Skin epidermis (tissue), 12 donors: ENCODE measurements around the gene TIGD3.
A peak's percentile ranks its signal among the peaks of the same experiment; 100 is the strongest.

Experiments
- H3K27ac ChIP-seq, 21 experiments: fragments of 200-600 bp; sonication (generic) in 11 of 21; one replicate each; pipeline ENCODE4 v1.5.0; 2020; ENCODE audit warnings: mild to moderate bottlenecking in 3 of 21, inconsistent platforms in 2 of 21, moderate library complexity in 2 of 21
- H3K4me3 ChIP-seq, 7 experiments: fragments of 200-600 bp; sonication (generic) in 2 of 7; one replicate each; pipeline ENCODE4 v1.5.0; 2020; ENCODE audit warnings: inconsistent platforms in 2 of 7, mild to moderate bottlenecking in 2 of 7, moderate library complexity in 1 of 7

The TIGD3 gene, protein sequence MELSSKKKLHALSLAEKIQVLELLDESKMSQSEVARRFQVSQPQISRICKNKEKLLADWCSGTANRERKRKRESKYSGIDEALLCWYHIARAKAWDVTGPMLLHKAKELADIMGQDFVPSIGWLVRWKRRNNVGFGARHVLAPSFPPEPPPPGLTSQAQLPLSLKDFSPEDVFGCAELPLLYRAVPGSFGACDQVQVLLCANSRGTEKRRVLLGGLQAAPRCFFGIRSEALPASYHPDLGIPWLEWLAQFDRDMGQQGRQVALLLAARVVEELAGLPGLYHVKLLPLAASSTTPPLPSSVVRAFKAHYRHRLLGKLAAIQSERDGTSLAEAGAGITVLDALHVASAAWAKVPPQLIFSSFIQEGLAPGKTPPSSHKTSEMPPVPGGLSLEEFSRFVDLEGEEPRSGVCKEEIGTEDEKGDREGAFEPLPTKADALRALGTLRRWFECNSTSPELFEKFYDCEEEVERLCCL

DNA sequence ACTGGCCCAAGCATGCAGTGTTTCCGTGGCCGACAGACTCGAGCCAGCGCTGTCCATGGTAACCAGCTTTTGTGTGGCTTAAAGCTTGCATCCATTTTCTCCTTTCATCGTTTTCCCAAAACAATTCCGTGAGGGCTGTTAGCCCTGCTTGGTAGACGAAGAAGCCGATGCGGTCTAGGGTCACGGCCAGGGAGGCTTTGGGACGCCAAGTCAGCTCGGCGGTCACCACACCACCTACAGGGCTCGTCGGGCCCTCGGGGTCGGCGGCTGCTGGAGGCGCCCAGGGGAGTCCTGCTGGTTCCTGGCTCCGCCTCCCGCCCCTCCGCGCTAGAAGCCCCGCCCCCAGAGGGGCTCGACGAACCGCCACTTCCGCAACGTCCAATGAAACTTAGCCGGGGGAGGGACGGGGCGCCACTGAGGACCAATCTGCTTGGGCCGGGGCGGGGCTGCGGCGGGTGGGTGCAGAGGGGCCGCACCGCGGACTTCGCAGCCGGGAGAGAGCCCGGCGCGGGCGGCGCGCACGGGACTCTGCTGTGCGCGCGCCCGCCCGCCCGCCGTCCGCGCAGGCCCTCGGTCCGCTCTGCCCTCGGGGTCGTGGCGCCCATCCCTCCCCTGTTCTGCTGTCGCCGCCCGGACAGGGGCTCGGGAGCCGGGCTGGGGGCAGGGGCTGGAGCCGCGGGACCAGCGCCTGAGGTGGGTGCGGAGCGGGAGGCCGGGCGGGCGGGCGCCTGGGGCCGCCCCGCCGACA, at the start of gene TIGD3:
TIGD3 (plus strand) TSS at position 487 of the 748 bp plus-strand sequence. CDS start 1,058 bp downstream, outside the sequence.
- Histone ChIP-seq H3K27ac (peak within 1 kb of the TSS in 15 of 21 experiments; percentile 4 to 75 (median 45)), H3K4me3 (peak within 1 kb of the TSS; percentile 54 to 79 (median 65))

DNA sequence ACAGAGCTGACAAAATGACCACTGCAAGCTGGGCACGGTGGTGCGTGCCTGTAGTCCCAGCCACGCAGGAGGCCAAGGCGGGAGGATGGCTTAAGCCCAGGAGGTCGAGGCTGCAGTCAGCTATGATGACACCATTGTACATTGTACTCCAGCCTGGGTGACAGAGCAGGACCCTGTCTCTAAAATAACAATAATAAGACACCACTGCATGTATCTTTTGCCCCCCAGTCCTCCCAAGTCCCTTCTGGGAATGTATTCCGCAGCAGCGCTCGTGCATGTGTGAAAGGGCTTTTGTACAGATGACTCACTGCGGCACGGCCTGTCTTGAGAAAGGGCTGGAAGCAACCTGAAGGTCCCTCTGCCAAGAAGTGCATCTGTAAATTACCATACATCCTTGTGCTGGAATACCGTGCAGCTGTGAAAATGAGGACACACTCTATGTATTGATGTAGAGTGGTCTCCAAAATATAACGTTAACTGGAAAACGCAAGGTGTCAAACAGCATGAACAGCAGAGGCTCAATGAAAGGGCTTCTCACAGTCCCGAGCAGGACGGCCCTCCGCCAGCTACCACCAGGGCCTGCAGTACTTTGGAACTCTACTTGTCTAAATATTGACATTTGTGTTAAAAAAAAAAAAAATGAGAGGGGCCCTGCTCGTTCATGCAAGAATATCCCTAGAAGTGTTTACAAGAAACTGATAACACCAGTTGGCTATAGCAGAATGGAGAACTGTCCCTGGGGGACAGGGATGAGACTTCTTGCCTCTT, 48.9 kb upstream of the TIGD3 start:
- Histone ChIP-seq H3K27ac (no peak overlapping the region), H3K4me3 (no peak overlapping the region)

DNA sequence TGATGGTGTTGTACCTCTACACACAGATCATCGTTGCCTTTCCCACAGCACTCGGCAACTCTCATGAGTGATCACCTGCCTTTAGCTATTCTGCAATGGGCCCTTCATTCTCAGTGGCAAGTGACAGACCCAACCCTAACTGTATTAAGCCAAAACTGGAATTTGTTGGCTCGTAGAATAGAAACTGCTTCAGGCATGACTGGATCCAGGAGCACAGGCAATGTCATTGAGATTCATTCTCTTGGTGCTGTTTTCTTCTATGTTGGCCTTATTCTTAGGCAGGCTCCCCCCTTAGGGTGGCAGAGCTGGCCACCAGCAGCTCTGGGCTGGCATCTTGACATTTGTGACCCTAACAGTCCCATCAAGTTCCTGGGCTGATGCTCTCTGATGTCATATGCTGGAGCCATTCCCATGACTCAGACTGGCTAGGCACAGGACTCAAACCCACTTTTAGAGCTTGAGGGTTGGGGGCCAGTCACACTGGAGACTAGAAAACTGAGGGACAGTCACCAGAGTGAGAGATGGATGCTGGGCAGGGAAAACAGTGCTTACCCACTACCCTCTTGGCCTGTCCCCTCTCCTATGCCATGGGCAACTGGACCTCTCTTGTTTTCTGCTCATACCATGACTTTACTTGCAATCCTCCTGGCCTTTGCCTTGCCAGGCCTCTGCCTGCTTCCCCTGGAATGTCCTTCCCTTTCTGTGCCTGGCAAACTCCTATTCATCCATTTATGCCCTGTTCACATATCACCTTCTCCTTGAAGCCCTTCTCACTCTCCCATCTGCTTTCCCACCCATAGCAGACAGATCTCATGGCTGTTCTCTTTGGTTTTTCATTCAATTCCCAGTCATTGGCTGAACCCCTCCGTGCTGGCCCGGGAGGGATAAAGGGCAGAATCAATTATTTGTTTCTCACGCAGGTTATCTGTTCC, 47.0 kb upstream of the TIGD3 start:
- Histone ChIP-seq H3K4me3 (no peak overlapping the region), H3K27ac (peak overlapping the region in 12 of 21 experiments; percentile 14 to 81 (median 53))

DNA sequence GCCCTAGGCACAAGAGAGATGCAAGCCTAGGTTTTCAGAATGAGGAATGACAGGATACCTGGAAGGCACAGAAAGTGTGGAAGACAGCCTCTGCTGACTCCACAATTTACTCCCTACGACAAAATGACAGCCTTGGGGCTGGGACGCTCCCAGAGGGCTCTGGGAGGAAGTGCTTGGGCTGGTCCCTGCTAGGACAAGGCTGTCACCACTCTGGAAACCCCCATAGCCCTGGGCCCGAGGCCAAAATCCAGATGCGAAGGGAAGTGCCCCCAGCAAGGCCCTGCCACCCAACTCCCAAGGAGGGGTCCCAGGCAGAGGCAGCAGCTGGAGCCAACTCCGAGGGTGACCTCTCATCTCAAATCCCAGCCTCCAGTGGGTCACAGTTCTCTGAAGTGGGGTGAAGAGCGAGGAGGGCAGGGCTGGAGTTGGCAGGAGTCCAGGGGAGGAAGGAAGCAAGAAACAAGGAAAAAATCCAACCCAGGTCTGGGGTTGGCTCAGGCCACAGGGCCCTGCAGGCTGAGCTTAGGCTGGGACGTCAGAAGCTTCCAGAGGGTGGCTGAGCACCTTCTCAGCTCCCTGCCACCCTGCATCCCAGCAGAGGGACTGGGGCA, 46.2 kb upstream of the TIGD3 start:
- no peak overlapping the region for H3K4me3 ChIP-seq
- peak overlapping the region in 17 of 21 experiments; percentile 22 to 81 (median 57) for H3K27ac ChIP-seq

DNA sequence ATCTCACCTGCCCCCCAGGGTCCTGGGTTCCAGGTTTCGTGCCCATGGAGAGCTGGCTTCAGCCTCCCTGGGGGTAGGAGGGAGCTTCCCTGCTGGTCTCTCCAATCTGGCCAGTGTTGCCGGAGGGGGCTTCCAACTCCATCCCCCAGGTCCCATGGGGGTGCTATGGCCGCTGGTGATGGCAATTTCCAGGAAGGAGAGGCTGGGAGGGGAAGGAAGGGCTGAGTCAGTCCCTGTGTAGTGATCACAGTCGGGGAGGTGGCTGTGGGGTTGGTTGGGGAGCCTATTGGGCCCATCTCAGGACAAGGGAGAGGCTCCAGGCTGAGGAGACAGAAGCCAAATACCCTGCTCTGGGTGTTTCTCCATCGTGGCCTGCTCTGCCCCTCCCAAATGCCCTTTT, 45.5 kb upstream of the TIGD3 start:
- Histone ChIP-seq H3K27ac (peak overlapping the region in 17 of 21 experiments; percentile 22 to 81 (median 57)), H3K4me3 (no peak overlapping the region)

DNA sequence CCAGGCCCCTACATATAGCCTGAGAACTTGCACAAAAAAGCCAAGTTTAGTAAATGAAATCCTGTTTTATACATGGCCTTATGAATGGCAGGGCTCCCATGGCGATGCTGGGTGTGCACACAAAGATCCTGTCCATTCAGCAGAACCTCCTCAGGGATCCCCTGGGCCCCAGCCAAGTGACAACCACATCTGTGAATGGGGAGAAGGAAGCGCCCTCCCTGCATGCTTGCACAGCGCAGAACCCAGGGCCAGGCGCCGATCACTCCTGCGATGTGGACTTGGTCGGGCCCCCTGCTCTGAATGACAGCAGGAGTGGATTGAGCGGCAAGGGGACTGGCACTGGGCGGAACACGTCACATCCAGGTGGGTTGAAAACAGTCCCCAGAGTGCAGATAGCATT, 44.3 kb upstream of the TIGD3 start:
- H3K4me3 ChIP-seq: no peak overlapping the region
- H3K27ac ChIP-seq: no peak overlapping the region

DNA sequence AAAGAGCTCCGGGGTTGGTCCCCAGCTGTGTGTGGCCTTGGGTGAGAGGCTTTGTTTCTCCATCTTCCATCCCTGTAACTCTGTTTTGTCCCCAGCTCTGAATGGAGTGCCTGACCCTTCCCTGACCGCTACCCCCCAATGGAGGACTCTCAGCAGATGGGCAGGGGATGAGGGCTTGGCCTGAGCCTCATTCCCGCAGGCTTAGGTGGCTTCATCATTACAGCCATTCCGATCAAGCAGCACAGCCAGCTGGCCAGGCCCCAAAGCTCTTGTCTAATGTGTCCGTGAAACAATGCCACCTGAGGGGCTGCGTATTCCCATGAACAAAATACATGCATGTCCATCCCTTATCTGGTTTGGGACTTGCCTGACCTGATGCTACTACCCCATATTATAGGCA, 43.8 kb upstream of the TIGD3 start:
- peak overlapping the region in 1 of 21 experiments; percentile 50 for H3K27ac ChIP-seq
- H3K4me3 ChIP-seq: no peak overlapping the region

DNA sequence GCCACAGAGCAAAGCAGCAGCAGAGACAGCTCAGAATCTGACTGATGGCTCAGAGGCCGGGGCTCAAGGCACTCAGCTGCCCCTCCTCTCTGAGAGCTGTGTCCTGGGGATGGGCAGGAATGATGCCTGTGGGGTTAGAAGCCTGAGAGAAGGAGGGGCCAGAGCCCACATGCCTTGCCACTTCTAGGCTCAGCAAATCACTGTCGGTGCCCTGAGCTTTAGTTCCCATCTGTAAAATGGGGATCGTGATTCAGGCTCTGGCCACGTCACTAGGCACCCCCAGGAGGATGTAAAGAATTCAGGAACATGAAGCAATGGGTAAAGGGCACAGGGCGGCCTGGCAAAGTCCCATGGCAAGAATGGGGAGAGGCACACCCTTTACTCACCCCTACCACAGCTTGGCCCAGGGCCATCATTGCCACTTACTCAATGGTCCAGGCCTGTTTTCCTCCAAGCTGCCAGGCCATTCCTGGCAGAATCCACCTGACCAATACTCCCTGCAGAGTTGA, 43.3 kb upstream of the TIGD3 start:
- no peak overlapping the region for H3K4me3 ChIP-seq
- H3K27ac ChIP-seq: peak overlapping the region in 3 of 21 experiments; percentile 3 to 50 (median 20)

DNA sequence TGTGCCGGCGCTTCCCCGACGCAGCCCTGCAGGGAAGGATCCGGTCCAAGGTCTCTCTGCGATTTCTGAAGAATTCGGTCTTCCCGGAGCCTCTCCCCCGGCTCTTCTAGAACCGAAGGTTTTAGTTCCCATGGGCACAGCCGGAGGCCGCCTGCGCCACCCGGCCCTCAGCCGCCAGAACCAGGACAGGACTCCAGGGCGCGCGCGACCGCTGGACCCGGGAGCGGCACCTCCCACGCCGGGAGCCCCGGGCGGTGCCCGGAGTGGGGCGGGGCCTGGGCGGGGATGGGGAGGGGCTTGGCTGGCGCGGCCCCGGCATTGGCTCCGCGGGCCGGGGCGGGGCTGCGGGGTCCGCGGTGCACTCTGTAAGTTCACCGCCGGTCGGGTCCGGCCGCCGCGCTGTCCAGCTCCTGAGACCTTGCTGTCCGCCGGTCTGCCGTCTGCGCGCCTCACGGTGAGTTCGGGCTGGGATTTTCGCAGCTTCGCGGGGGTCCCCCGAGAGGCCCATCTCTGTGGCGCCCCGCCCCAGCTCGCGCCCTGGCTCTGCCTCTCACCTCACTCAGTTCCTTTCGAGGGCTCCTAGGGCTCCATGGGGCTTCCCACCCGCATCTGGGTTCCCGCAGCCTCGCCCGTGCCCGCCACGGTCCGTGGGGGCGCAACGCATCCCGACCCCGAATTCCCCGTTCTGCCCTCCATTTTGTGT, 39.9 kb upstream of the TIGD3 start, which contains the start of gene CDC42EP2:
CDC42EP2 (plus strand) TSS at position 366 of the 703 bp plus-strand sequence. CDS start 6,033 bp downstream, outside the sequence.
- H3K4me3 ChIP-seq: peak within 1 kb of the TSS; percentile 43 to 88 (median 71)
- H3K27ac ChIP-seq: peak within 1 kb of the TSS; percentile 8 to 91 (median 78)

DNA sequence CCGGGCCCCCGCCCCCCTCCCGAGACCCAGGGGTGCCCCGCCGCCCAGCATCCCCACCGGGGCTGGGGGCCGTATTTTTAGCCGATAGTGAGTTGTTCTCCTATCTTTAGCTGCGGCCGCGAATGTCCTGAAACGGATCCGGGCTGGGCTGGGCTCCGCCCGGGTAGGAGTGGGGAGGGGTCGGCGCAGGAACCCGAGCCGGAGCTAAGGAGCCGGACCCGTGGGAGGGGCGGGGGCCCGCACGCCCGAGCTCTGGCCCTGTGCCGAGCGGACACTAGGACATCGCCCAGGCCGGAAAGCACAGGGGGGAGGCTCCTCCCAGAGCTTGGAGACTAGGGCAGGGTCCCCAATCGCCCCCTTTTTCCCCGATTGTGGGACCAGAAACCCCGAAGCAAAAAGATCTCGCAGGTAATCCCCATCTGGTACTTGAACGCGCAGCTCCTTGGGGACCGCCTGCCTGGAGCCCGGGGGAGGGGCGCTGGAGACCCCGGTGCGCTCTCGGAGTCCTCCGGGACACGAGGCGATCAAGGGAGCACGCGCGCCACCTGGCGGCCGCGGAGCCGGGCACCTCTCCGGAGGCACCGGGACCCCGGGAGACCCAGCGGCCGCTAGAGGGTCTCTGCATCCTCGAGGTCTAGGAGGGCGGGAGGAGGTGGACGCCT, 39.2 kb upstream of the TIGD3 start:
- Histone ChIP-seq H3K27ac (peak overlapping the region; percentile 8 to 91 (median 78)), H3K4me3 (peak overlapping the region; percentile 43 to 88 (median 71))

DNA sequence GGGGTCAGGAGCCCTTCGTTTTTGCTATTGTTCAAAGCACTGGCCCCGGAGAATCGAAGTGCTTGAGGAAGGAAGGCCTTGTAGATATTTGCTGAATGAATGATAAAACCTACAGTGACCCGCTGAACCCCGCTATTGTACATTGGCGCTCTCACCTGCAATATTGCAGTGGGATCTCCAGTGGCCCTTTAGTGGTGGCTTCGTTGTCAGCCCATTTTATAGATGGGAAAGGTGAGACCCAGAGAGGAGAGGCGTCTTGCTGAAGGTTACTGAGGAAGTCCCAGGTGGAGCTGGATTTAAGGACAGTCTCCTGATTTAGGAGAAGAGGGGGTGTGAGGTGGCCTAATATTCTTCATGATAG, 38.7 kb upstream of the TIGD3 start:
- H3K4me3 ChIP-seq: peak overlapping the region; percentile 43 to 88 (median 71)
- H3K27ac ChIP-seq: peak overlapping the region in 20 of 21 experiments; percentile 8 to 91 (median 78)

DNA sequence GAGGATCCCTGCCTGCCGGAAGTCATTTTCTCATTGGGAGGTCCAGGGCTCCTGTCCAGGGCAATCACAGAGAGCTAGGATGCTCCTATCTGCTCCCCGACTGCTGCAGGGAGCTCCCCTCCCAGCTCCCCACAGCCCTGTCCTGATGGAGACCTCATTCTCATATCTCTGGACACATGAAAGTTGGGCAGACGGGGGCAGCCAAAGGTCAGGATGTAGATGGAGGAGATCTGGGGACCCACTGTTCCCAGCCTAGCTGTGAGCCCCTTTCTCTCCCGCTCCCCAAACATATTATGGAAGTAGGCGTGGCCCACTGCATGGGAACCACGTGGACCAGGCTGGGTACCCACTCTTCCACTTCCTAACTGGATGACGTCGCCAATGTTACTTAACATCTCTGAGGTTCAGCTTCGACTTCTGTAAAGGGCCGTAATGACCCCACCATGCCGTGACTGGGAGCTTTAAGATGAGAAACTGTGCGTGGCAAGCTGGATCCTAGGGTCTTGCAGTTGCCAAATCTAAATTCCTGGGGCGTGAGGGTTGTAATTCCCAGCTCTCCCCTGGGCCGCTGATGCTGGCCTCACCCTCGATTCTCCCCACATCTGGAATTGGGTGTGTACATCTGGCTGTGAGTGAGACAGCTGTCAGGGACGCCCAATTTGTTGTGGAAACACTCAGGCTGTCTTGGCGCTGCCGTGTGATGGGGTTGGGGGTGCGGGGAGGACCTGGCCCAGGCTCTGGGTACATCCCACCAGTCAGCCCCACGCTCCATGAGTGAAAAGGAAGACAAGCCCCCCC, 38.1 kb upstream of the TIGD3 start:
- Histone ChIP-seq H3K27ac (peak overlapping the region in 19 of 21 experiments; percentile 47 to 89 (median 78)), H3K4me3 (peak overlapping the region; percentile 43 to 88 (median 71))

DNA sequence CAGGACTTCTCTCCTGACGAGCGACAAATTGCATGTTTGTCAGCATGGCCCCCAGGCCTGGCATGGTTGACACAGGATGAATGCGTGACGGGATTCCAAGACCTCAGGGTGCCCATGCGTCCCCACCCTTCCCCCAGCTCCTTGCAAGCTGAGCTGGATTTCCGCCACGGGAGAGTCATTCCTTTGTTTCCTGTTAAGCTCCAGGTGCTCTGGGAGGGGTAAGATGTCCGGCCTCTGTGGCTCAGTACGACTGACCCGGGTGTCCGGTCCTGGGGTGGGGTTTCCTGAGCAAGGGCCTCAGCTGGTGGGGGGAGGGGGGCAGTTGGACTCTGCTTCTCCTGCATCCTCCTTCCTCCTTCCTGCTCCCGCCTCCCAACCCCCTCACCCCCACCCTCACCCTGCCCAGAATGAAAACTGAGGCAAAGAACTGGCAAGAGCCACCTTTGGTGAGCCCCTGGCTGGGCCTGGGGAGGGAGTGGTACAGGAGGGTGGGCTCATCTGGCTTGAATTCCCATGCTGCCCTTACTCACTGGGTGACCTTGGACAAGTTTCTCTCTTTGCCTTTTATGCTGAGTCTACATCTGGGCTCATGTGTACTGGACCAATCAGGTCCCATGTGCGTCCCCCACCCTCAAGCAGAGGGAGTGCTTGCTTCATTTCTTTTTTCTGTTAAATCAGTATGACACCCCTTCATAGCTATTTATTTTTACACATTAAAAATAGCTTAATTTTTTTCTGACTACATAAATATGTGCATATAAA, 37.3 kb upstream of the TIGD3 start:
- H3K27ac ChIP-seq: peak overlapping the region in 17 of 21 experiments; percentile 18 to 89 (median 79)
- peak overlapping the region in 6 of 7 experiments; percentile 3 to 88 (median 72) for H3K4me3 ChIP-seq

DNA sequence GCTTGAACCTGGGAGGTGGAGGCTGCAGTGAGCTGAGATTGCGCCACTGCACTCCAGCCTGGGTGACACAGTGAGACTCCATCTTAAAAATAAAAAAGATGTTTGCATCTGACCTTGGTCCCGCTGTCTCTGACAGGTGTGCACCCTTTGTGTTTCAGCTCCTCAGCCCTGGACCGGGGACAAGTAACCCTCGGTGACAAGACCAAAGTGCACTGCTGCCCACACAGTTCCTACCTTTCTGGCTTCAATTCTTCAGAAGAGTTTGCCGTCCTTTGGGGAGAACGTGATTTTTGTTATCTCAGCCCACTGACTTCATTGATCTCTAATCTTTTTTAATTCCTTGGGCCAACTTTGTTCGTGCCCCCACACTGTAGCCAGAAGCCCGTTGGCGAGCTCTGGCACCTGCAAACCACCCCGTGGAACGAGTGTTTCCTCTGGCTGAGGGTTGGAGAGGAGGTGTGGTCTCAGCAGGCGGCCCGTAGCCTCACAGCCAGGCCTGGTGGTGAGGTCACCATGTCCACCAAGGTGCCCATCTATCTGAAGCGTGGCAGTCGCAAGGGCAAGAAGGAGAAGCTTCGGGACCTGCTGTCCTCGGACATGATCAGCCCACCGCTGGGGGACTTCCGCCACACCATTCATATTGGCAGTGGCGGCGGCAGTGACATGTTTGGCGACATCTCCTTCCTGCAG, 34.0 kb upstream of the TIGD3 start:
- peak overlapping the region in 1 of 21 experiments; percentile 38 for H3K27ac ChIP-seq
- no peak overlapping the region for H3K4me3 ChIP-seq

DNA sequence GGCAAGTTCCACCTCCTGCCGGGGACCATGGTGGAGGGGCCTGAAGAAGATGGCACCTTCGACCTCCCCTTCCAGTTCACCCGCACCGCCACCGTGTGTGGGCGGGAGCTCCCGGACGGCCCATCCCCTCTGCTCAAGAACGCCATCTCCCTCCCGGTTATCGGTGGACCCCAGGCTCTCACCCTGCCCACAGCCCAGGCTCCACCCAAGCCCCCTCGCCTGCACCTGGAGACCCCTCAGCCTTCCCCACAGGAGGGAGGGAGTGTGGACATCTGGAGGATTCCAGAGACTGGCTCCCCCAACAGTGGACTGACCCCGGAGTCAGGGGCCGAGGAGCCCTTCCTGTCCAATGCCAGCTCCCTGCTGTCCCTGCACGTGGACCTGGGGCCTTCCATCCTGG, 33.5 kb upstream of the TIGD3 start:
- Histone ChIP-seq H3K27ac (peak overlapping the region in 2 of 21 experiments; percentile 0 to 38), H3K4me3 (no peak overlapping the region)
